NCI-H82 treated with DMSO at 0.1 percent for 48 hours (cell line): ENCODE data around the gene METTL16.

Source experiments
- DNase-seq: peaks from one replicate; lab custom pipeline; 2025; ENCODE audit not compliant: unreplicated experiment; lab: John Stamatoyannopoulos, UW

METTL16 gene

DNA sequence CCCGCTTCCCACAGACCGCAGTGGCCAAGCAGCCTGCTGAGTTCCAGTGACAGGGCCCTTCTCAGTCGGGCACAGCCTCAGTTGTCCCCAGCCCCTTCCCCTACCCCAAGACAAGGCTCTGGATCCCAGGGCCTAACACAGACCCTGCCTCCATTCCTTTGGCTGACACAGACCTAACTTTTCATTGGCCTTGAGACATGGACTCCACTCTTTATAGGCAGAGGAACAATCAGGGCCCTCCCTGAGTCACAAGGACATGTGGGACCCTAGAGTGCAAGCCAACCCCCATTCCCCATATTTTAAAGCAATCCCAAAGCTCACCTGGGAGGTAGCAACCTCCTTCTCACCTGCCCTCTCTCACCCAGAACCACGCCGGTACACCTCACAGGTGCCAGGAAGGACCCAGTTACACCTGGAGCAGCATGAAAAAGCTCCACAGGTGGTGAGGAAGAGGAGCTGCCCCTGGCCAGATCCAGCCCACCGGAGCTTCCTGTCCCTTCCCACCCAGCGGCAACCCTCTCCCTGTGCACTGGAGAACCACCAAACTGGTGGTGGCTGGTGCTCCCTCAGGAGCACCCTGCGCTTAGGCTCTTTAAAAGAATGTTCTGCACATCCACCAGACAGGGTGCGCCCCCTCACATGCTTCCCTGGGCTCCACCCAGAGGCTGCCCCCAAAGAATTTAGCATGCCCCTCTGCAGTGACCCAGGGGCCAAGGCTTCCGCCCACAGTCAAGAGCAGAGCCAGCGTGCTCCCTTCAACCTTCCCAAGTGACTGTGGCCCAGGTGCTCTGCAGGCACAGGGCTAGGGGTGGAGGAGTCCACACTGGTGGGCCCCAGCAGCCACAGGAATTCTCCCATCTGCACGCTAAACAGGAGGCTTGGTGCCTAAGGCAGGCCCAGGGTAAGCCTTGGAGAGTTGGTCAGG lies 114.2 kb downstream of the METTL16 start:
- DNase-seq, result no peak

GRCh38 chr17:2396568-2397246 lies 115.0 kb downstream of the METTL16 start:
- peak; percentile 82 for DNase-seq

GRCh38 chr17:2396192-2396567 lies 115.5 kb downstream of the METTL16 start:
- DNase-seq, result no peak

- DNase-seq, result no peak
Measured at GRCh38 chr17:2395258-2396181, 116.2 kb downstream of the METTL16 start.

GRCh38 chr17:2394775-2395201 lies 116.9 kb downstream of the METTL16 start:
- no peak for DNase-seq

- peak; percentile 67 for DNase-seq
Measured at GRCh38 chr17:2393954-2394749, 117.5 kb downstream of the METTL16 start.

DNA sequence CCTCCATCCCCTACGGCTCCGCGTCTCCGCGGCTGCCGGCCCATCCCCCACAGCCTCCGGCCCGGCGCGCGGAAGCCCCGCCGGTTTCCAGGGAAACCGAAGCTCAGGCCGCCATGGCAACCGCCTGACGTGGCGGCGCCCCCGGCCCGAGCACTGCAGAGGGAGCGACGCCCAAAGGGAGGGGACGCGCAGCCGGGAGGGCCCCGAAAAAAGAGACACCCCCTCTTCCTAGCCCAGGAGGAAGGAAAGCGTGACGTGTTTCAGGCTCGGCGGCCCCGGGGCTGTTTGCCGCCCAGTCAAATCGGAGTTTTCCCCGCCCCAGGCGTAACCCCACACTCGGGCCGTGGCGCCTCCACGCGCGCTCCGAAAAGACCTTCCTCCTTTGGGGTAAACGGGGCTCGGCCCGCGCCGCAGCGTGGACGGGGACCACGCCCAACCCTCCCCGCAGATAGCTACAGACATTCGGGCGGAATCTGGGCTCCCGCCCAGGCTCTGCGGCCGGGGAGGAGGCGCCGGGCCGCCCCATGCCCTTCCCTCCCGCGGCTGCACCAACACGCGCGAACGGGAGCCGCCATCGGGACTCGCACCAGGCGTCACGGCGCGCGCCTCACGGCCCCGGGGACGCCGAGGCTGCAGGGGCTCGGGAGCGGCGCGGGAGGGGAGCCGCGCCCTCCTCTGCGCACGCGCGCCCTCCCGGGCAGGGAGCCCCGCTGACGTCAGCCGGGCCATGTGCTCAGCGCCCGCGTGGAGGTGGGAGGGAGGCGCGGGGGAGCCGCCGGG lies 118.3 kb downstream of the METTL16 start:
- DNase-seq, result peak; percentile 65

GRCh38 chr17:2392252-2393173 lies 119.2 kb downstream of the METTL16 start:
- peak; percentile 93 for DNase-seq

DNA sequence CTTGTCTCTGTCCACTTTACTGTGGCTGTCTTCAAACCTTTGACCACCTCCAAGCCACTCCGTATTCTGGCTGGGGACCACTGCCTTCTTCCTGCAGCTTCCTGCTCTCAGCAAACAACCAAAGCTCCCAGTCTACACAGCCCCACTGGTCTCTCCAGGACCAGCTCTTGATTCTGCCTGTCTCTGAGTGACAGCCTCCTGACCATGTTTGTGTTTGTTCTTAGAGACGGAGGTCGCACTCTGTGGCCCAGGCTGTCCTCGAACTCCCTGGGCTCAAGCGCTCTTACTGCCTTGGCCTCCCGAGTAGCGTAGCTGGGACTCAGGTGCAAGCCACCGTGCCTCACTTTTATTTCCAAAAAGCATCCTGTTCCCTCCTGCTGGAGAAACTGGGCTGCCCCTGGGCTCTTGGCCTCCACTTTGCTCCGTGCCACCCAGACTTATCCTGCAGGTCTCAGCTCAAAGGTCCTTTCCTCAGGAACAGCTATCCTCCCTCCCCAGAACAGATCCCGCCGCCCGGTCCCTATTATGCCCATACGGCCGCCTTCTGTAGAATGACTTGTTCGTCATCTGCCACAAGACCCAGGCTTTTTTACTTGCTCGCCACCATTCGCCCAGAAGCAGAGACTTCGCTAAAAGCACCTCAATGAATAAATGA lies 120.0 kb downstream of the METTL16 start:
- DNase-seq, result no peak

- DNase-seq, result no peak
Measured at GRCh38 chr17:2390199-2390836, 121.4 kb downstream of the METTL16 start.

- DNase-seq, result no peak
Measured at GRCh38 chr17:2388683-2389055, 123.0 kb downstream of the METTL16 start.

GRCh38 chr17:2388020-2388682 lies 123.5 kb downstream of the METTL16 start:
- DNase-seq, result no peak

GRCh38 chr17:2387086-2388019 lies 124.3 kb downstream of the METTL16 start:
- no peak for DNase-seq

DNA sequence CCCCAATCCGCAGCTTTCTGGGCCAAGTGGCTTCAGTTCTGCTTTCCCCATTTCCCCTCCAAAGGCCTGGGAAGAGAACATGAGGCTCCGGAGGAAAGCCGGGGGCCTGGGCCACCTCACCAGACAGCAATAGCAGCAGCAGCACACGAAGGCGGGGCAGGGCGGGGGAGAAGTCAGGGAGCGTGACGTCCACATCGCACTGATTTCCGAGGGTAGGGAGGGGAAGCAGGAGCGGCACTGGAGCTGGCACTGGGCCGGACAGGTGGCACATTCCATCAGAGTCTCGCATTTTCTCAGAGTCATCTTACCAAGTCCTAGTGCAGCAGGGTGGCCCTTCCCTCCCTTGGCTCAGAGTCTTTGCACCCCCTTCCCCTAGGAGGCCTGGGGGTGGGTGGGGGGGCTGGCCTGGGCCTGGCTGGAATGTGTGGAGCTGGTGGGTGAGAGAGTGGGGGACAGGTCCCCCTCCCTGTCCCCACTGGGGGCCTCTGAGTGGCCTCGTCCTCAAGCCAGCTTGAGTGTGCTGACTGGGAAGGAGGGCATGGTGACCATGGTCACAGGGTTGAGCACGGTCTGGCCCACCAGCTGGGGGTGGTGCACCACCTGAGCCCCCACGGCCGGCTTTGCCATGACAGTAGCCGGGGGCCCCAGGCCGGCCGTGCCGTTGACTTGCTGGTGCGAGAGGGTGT lies 125.1 kb downstream of the METTL16 start:
- no peak for DNase-seq
